ENCODE measurements around the gene TMEM150B. TPM values are rescaled to one million over a fixed set of nuclear protein-coding genes. Genes with fewer than 3 reads are reported as not detected.

The TMEM150B gene
- total and polyA plus RNA-seq, 8 donors = 0.49 to 29.5 (median 0.90) TPM

DNA sequence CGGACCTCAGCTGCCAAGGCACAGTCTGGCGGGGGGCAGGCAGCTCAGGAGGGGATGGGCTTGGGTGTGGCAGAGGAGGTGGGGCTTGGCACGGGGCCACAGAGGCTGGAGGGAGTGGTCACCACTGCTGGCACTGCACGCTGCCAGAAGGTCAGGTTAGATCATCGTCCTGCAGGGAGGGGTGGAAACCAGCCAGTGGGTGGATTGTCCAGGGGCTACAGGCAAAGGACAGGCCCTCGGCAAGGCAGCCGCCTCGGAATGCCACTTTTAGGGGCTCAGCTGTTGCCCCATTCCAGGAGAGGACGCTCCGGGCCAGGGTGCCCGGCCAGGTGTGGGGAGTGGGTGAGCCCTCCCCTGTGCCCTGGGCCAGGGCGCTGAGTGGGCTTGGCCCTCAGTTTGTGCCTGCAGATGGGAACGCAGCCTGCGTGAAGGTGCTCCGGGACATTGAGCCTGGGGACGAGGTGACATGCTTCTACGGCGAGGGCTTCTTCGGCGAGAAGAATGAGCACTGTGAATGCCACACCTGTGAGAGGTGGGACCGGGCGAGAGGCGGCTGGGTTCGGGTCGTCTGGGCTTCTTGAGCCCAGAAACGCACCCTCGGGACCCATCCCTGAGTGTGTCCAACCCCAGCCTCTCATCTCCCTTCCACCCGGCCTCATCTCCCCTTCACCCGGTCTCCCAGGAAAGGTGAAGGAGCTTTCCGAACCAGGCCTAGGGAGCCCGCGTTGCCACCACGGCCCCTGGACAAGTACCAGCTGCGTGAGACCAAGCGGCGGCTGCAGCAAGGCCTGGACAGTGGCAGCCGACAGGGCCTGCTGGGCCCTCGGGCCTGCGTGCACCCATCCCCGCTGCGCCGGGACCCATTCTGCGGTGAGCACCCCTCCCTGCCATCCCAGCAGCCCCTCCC lies 20.9 kb upstream of the TMEM150B start:
- peaks cover 0 to 6% of the 10 kb centered on the region in 2 donors for H3K4me1 ChIP-seq
- H3K4me3 ChIP-seq = no peak overlapping the region
- ATAC-seq (no peak), DNase-seq (no peak)
- H3K27me3 ChIP-seq = peaks cover 0 to 13% of the 10 kb centered on the region in 2 donors
- H3K27ac ChIP-seq = no peak overlapping the region
- TF ChIP-seq, protein P1, sequence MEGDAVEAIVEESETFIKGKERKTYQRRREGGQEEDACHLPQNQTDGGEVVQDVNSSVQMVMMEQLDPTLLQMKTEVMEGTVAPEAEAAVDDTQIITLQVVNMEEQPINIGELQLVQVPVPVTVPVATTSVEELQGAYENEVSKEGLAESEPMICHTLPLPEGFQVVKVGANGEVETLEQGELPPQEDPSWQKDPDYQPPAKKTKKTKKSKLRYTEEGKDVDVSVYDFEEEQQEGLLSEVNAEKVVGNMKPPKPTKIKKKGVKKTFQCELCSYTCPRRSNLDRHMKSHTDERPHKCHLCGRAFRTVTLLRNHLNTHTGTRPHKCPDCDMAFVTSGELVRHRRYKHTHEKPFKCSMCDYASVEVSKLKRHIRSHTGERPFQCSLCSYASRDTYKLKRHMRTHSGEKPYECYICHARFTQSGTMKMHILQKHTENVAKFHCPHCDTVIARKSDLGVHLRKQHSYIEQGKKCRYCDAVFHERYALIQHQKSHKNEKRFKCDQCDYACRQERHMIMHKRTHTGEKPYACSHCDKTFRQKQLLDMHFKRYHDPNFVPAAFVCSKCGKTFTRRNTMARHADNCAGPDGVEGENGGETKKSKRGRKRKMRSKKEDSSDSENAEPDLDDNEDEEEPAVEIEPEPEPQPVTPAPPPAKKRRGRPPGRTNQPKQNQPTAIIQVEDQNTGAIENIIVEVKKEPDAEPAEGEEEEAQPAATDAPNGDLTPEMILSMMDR (IDR thresholded peaks at IDR 0.05) = no peak
- intact Hi-C loops (cut with DNase I) = no loop called here
- peaks cover 0 to 49% of the 10 kb centered on the region in 2 donors for H3K36me3 ChIP-seq
- no peaks in the 10 kb centered on the region for H3K9me3 ChIP-seq

DNA sequence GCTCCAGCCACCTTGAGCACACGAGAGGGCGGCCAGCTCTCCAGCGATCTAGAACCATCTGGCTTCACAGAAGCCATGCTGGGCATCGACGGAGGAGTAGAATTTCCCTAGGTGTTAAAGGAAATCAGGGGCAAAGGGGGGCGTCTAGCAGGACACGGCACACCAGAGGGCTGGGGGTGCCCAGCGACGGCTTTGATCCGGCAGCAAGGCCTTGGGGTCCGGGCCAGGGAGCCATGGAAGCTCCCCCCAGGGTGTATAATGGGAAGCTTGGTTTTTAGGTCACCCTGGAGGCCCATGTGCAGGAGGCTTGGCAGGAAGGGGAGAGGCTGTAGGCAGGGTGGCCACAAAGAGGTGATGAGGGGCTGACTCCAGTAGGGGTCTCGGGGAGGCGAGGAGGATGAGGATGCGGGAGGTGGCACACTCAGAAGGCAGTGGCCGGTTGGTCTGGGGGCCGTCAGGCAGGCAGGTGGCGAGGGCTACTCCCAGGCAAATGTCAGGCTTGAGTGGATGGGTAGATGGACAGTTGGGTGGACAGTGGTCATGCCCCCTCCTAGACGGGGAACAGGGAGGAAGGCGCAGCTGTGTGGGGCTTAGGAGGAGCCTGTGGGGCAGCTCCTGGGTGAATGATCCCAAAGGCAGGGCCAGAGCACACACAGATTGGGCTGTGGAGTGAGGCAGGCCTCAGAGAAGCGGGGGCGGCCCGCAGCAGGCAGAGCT lies 20.1 kb upstream of the TMEM150B start:
- Histone ChIP-seq H3K36me3 (peaks cover 0 to 49% of the 10 kb centered on the region in 2 donors), H3K4me1 (peaks cover 4 to 14% of the 10 kb centered on the region in 2 donors), H3K4me3 (no peak overlapping the region), H3K27me3 (peaks cover 0 to 5% of the 10 kb centered on the region in 2 donors), H3K27ac (no peak overlapping the region), H3K9me3 (no peaks in the 10 kb centered on the region)
- DNase-seq (no peak), ATAC-seq (no peak)
- intact Hi-C loops (cut with DNase I) = no loop called here
- TF ChIP-seq, protein P1 (IDR thresholded peaks at IDR 0.05) = no peak

DNA sequence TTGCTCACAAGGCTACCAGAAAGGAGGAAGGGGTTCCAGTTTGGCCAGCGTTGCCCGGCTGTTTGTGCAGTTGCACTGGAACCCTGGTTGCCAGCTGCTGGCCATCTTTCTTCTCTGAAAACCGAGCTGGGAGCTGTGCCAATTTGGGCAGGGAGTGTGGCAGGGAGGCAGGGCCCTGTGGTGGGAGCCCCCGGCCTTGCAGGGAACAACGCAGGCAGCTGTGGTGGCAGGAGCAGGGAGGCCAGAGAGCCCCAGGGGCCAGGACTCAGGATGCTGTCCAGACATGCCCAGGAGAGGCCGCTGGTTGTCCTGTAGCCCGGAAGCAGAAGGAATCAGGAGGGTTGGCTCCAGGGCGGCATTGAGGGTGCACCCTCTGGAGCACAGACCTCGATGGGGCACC lies 19.3 kb upstream of the TMEM150B start:
- no peak overlapping the region for H3K4me3 ChIP-seq
- DNase-seq = no peak
- TF ChIP-seq, protein P1 (IDR thresholded peaks at IDR 0.05) = no peak
- no peak for ATAC-seq
- no peaks in the 10 kb centered on the region for H3K27me3 ChIP-seq
- H3K36me3 ChIP-seq = peaks cover 0 to 49% of the 10 kb centered on the region in 2 donors
- peaks cover 4 to 18% of the 10 kb centered on the region in 2 donors for H3K4me1 ChIP-seq
- no peaks in the 10 kb centered on the region for H3K9me3 ChIP-seq
- no peak overlapping the region for H3K27ac ChIP-seq
- intact Hi-C loops (cut with DNase I) = no loop called here

DNA sequence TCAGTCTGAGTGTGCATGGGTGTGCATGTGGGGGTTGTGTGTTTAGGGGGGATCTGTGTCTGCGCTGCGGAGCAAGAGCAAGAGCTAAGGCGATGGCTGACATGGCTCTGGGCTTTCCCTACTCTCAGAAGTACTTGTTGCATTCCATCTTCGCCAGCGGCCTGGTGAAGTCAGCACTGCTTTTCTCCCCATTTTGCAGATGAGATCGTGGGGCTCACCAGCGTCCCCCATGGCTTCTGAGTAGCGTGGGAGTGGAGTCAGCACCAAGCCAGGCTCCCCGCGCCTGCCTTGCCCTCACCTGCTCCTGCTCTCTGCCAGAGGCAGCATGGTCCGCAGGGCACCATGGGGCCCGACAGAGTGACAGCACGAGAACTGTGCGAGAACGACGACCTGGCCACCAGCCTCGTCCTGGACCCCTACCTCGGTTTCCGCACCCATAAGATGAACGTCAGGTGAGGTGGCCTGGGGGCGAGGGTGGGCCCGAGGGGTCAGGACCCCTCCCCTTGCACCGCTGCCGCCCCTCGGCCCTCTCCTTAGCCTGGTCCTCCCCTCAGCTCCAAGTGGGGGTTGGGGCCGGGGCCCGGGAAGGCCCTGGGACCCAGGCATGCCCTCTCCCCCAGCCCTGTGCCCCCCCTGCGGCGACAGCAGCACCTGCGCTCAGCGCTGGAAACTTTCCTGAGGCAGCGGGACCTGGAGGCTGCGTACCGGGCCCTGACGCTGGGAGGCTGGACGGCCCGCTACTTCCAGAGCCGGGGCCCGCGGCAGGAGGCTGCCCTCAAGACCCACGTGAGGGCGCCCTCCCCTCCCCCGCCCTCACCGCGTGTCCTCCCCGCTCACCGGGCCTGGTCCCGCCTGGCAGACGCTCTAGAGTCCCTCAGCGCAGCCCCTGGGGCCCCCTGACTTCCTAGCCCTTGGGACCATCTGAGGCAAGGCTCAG lies 16.7 kb upstream of the TMEM150B start:
- intact Hi-C loops (cut with DNase I) = no loop called here
- DNase-seq = no peak
- H3K27me3 ChIP-seq = no peaks in the 10 kb centered on the region
- peaks cover 8 to 24% of the 10 kb centered on the region in 2 donors for H3K4me1 ChIP-seq
- TF ChIP-seq, protein P1 (IDR thresholded peaks at IDR 0.05) = no peak
- H3K9me3 ChIP-seq = no peaks in the 10 kb centered on the region
- no peak for ATAC-seq
- no peak overlapping the region for H3K27ac ChIP-seq
- peaks cover 0 to 40% of the 10 kb centered on the region in 2 donors for H3K36me3 ChIP-seq
- H3K4me3 ChIP-seq = no peak overlapping the region
